HepG2 (cell line): Measurements from ENCODE around the gene CDC27. TPM values are rescaled to one million over a fixed set of nuclear protein-coding genes. Genes with fewer than 3 reads are reported as not detected.
A peak's percentile ranks its signal among the peaks of the same experiment; 100 is the strongest.

ENCODE experiments used
- HIC2 ChIP-seq: sonication (generic); formaldehyde crosslinking; IDR thresholded peaks from 2 replicates; pipeline ENCODE4 v1.9.0; 2022; ENCODE audit warnings: low read depth, missing genetic modification reagents
- HMG20B ChIP-seq: conservative IDR thresholded peaks from 2 replicates; pipeline ENCODE4 v1.6.1; 2016; ENCODE audit warnings: missing genetic modification reagents, missing compliant biosample characterization
- JDP2 ChIP-seq: sonication (generic); formaldehyde crosslinking; IDR thresholded peaks from 2 replicates; pipeline ENCODE4 v1.8.1; 2022; ENCODE audit warnings: missing genetic modification reagents, borderline replicate concordance
- MED13 ChIP-seq: sonication (generic); formaldehyde crosslinking; IDR thresholded peaks from 2 replicates; pipeline ENCODE4 v1.5.0; 2020; ENCODE audit warnings: missing genetic modification reagents
- MXI1 ChIP-seq: IDR thresholded peaks from 3 replicates; pipeline ENCODE4 v1.6.1; 2012; ENCODE audit warnings: low read depth, low read length, inconsistent platforms, borderline replicate concordance
- PRDM4 ChIP-seq: sonication (generic); formaldehyde crosslinking; IDR thresholded peaks from 2 replicates; pipeline ENCODE4 v1.9.0; 2021; ENCODE audit warnings: missing genetic modification reagents, borderline replicate concordance
- RCOR2 ChIP-seq: IDR thresholded peaks from 2 replicates; pipeline ENCODE4 v1.6.1; 2016; ENCODE audit warnings: missing biosample characterization, missing genetic modification reagents
- ZNF160 ChIP-seq: sonication (generic); formaldehyde crosslinking; IDR thresholded peaks from 2 replicates; pipeline ENCODE4 v1.8.0; 2022; ENCODE audit warnings: mild to moderate bottlenecking, inconsistent platforms, missing genetic modification reagents
- ZNF431 ChIP-seq: sonication (generic); formaldehyde crosslinking; IDR thresholded peaks from 2 replicates; pipeline ENCODE4 v1.9.0; 2022; ENCODE audit warnings: missing genetic modification reagents, low read depth, mild to moderate bottlenecking, borderline replicate concordance
- ZNF512 ChIP-seq: sonication (generic); formaldehyde crosslinking; IDR thresholded peaks from 2 replicates; pipeline ENCODE4 v1.4.0; 2020; ENCODE audit warnings: mild to moderate bottlenecking, missing genetic modification reagents
- ZNF614 ChIP-seq: IDR thresholded peaks from 2 replicates; pipeline ENCODE4 v1.6.1; 2018; ENCODE audit warnings: missing biosample characterization, missing genetic modification reagents, inconsistent platforms, borderline replicate concordance
- ZNF75D ChIP-seq: sonication (generic); formaldehyde crosslinking; IDR thresholded peaks from 2 replicates; pipeline ENCODE4 v1.8.1; 2023; ENCODE audit warnings: missing genetic modification reagents, mild to moderate bottlenecking, borderline replicate concordance
- ZNF776 ChIP-seq: sonication (generic); formaldehyde crosslinking; IDR thresholded peaks from 2 replicates; pipeline ENCODE4 v1.4.0; 2020; ENCODE audit warnings: mild to moderate bottlenecking, missing genetic modification reagents
- ZSCAN25 ChIP-seq: sonication (generic); formaldehyde crosslinking; IDR thresholded peaks from 2 replicates; pipeline ENCODE4 v1.8.0; 2022; ENCODE audit warnings: mild to moderate bottlenecking, missing genetic modification reagents
- polyA plus RNA-seq, 8 experiments: library from polyadenylated mRNA; depleted of rRNA in 3 of 8; stranded (reverse) in 7 of 8; unstranded in 1 of 8; fragments of >200 nt; fragmentation: Illumina TruSeq in 4 of 8; extraction: Trizol in 4 of 8; gene quantifications; 2 replicates each; pipeline versions ENCODE4 v1.2.1 to v1.2.3, GENCODE V29; 2011 to 2016; ENCODE audit warnings: low read depth in 4 of 8, missing spikeins in 1 of 8, mixed read lengths in 1 of 8; ENCODE audit not compliant: insufficient read depth in 1 of 8
- total RNA-seq, 5 experiments: library from RNA; depleted of rRNA; stranded (reverse); fragments of >200 nt; fragmentation: Illumina TruSeq; extraction: Trizol; gene quantifications; 2 replicates each; pipeline ENCODE4 v1.2.3, GENCODE V29; 2016; ENCODE audit warnings: low read depth in 1 of 5
- TF ChIP-seq, protein P1 (sequence below): sonication (generic); formaldehyde crosslinking; IDR thresholded peaks from 2 replicates; pipeline ENCODE4 v1.5.0; 2020; ENCODE audit warnings: missing genetic modification reagents, mild to moderate bottlenecking, borderline replicate concordance
- TF ChIP-seq, protein P2 (sequence below): sonication (generic); formaldehyde crosslinking; IDR thresholded peaks from 2 replicates; pipeline ENCODE4 v1.4.0; 2020; ENCODE audit warnings: low read depth, missing genetic modification reagents

The CDC27 gene
- total and polyA plus RNA-seq, 2 of the 13 experiments (the other 11 are each of a cell fraction or from before 2014, with no cell fraction given), result 80.7 to 102 TPM

- TF ChIP-seq, protein P1, sequence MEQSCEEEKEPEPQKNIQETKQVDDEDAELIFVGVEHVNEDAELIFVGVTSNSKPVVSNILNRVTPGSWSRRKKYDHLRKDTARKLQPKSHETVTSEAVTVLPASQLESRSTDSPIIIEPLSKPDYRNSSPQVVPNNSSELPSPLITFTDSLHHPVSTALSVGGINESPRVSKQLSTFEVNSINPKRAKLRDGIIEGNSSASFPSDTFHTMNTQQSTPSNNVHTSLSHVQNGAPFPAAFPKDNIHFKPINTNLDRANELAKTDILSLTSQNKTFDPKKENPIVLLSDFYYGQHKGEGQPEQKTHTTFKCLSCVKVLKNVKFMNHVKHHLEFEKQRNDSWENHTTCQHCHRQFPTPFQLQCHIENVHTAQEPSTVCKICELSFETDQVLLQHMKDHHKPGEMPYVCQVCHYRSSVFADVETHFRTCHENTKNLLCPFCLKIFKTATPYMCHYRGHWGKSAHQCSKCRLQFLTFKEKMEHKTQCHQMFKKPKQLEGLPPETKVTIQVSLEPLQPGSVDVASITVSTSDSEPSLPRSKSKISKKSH (CRISPR knock-in tag), result peak; percentile 92
- TF ChIP-seq HMG20B (CRISPR knock-in tag) (no peak), ZNF75D (CRISPR knock-in tag) (no peak), ZSCAN25 (CRISPR knock-in tag) (peak; percentile 74), ZNF431 (CRISPR knock-in tag) (peak; percentile 90), JDP2 (CRISPR knock-in tag) (no peak), MXI1 (peak; percentile 91; the same call in 2 of the 3 replicates), ZNF512 (CRISPR knock-in tag) (no peak), HIC2 (peak; percentile 76), RCOR2 (CRISPR knock-in tag) (0 out of 2 replicates have a peak, but pooled peaks have one; percentile 32), ZNF614 (peak; percentile 40; the same call in 1 of the 2 replicates), ZNF776 (CRISPR knock-in tag) (peak; percentile 100), MED13 (peak; percentile 87), ZNF160 (CRISPR knock-in tag) (peak; percentile 91), PRDM4 (CRISPR knock-in tag) (peak; percentile 88; the same call in 1 of the 2 replicates)
- TF ChIP-seq, protein P2, sequence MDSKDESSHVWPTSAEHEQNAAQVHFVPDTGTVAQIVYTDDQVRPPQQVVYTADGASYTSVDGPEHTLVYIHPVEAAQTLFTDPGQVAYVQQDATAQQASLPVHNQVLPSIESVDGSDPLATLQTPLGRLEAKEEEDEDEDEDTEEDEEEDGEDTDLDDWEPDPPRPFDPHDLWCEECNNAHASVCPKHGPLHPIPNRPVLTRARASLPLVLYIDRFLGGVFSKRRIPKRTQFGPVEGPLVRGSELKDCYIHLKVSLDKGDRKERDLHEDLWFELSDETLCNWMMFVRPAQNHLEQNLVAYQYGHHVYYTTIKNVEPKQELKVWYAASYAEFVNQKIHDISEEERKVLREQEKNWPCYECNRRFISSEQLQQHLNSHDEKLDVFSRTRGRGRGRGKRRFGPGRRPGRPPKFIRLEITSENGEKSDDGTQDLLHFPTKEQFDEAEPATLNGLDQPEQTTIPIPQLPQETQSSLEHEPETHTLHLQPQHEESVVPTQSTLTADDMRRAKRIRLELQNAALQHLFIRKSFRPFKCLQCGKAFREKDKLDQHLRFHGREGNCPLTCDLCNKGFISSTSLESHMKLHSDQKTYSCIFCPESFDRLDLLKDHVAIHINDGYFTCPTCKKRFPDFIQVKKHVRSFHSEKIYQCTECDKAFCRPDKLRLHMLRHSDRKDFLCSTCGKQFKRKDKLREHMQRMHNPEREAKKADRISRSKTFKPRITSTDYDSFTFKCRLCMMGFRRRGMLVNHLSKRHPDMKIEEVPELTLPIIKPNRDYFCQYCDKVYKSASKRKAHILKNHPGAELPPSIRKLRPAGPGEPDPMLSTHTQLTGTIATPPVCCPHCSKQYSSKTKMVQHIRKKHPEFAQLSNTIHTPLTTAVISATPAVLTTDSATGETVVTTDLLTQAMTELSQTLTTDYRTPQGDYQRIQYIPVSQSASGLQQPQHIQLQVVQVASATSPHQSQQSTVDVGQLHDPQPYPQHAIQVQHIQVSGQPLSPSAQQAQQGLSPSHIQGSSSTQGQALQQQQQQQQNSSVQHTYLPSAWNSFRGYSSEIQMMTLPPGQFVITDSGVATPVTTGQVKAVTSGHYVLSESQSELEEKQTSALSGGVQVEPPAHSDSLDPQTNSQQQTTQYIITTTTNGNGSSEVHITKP (CRISPR knock-in tag), result peak; percentile 55; the same call in 1 of the 2 replicates
These were observed at the start of gene CDC27 (continued) for GRCh38 chr17:47188876-47189731.
